K562 (cell line): ENCODE measurements around the gene HOXA7. TPM values are rescaled to one million over a fixed set of nuclear protein-coding genes. Genes with fewer than 3 reads are reported as not detected.

Experiments
- ATAC-seq: fragments of 200-7000 bp; cut with Tn5 transposase; 3 replicates; pipeline ENCODE4 v1.9.1; 2020; ENCODE audit warnings: moderate library complexity
- BruUV-seq: library from RNA; stranded (reverse); fragments of 400-500 nt; replicated peaks from 2 replicates; lab custom pipeline; 2021; lab: Mats Ljungman, UMichigan
- CTCF ChIA-PET: fragments of 300-600 bp; formaldehyde crosslinking; extraction: SDS; loops from one replicate; lab custom pipeline; 2021; ENCODE audit warnings: low intra/inter-chr PET ratio; lab: Yijun Ruan, JAX
- POLR2A ChIA-PET: fragments of 300-600, 350-650 bp; sonication (Branson Sonifier 250); formaldehyde crosslinking; extraction: SDS; loops from one replicate; lab custom pipeline; 2021; ENCODE audit warnings: antibody characterized with exemption, inconsistent platforms; lab: Yijun Ruan, JAX
- DNase-seq, 4 experiments: peaks; one replicate each; pipeline versions ENCODE4 v3.0.0 to v3.0.0-alpha.2; 2011 to 2018; ENCODE audit warnings: low spot score in 3 of 4, mixed read lengths in 3 of 4; ENCODE audit errors: extremely low read depth in 1 of 4
- FAIRE-seq: peaks from 2 replicates; lab custom pipeline; 2011; peaks lifted over from hg19 to GRCh38; lab: Jason Lieb, UNC
- H2AFZ ChIP-seq: 2 replicates; pipeline ENCODE4 v1.6.0; 2011; ENCODE audit warnings: low read depth, low read length, control low read depth, inconsistent platforms
- H3K27ac ChIP-seq: fragments of 200-600 bp; 3 replicates; pipeline ENCODE4 v1.8.0; 2011; ENCODE audit warnings: low read depth, mild to moderate bottlenecking, control low read depth, inconsistent platforms, low read length, moderate library complexity, mixed read lengths; ENCODE audit errors: extremely low read depth
- H3K27me3 ChIP-seq, 2 experiments: fragments of 300-600 bp in 1 of 2; 2 replicates in 1 of 2; 3 replicates in 1 of 2; pipeline versions ENCODE4 v1.6.0 to v1.8.0; 2011; ENCODE audit warnings: inconsistent platforms in 2 of 2, low read length in 2 of 2, mild to moderate bottlenecking in 1 of 2, mixed read lengths in 1 of 2, moderate library complexity in 1 of 2; ENCODE audit not compliant: control insufficient read depth in 2 of 2, insufficient read depth in 2 of 2
- H3K36me3 ChIP-seq: fragments of 300-600 bp; 3 replicates; pipeline ENCODE4 v1.8.0; 2011; ENCODE audit warnings: mild to moderate bottlenecking, low read length, inconsistent platforms; ENCODE audit not compliant: control insufficient read depth, insufficient read depth
- H3K4me1 ChIP-seq, 2 experiments: fragments of 200-600 bp in 1 of 2; replicated peaks in 1 of 2; 2 replicates in 1 of 2; 3 replicates in 1 of 2; pipeline versions ENCODE4 v1.5.1 to v1.8.0; 2011; ENCODE audit warnings: inconsistent platforms in 2 of 2, low read length in 2 of 2, mild to moderate bottlenecking in 1 of 2, mixed read lengths in 1 of 2, moderate library complexity in 1 of 2; ENCODE audit not compliant: control insufficient read depth in 2 of 2, insufficient read depth in 2 of 2
- H3K4me2 ChIP-seq: 2 replicates; pipeline ENCODE4 v1.6.1; 2011; ENCODE audit warnings: low read length, control low read depth, inconsistent platforms, mixed read lengths; ENCODE audit not compliant: insufficient read depth
- H3K4me3 ChIP-seq: fragments of 200-600 bp; sonication (generic), shearing (Covaris generic); 2 replicates; pipeline ENCODE4 v1.5.1; 2016; ENCODE audit warnings: control low read depth, inconsistent platforms
- H3K79me2 ChIP-seq: fragments of 200-600 bp; 3 replicates; pipeline ENCODE4 v1.8.0; 2011; ENCODE audit warnings: low read length, inconsistent platforms; ENCODE audit not compliant: control insufficient read depth, insufficient read depth
- H3K9ac ChIP-seq, 2 experiments: 2 replicates each; pipeline versions ENCODE4 v1.6.0 to v1.6.1; 2011; ENCODE audit warnings: low read depth in 2 of 2, low read length in 2 of 2, control low read depth in 1 of 2, inconsistent platforms in 1 of 2, mild to moderate bottlenecking in 1 of 2, mixed read lengths in 1 of 2; ENCODE audit not compliant: insufficient read depth in 1 of 2
- H3K9me1 ChIP-seq: one replicate; pipeline ENCODE4 v1.6.0; 2011; ENCODE audit warnings: inconsistent platforms, mild to moderate bottlenecking, low read length, moderate library complexity; ENCODE audit not compliant: control insufficient read depth, insufficient read depth
- H3K9me3 ChIP-seq: replicated peaks from 2 replicates; pipeline ENCODE4 v1.5.1; 2011; ENCODE audit warnings: low read depth, low read length, inconsistent platforms; ENCODE audit not compliant: control insufficient read depth, insufficient read depth
- H4K20me1 ChIP-seq: replicated peaks from 2 replicates; pipeline ENCODE4 v1.6.1; 2011; ENCODE audit warnings: low read length, inconsistent platforms, mixed read lengths; ENCODE audit not compliant: control insufficient read depth, insufficient read depth
- CGGBP1 ChIP-seq: fragments of 250-450 bp; sonication (Bioruptor Pico); IDR thresholded peaks from 2 replicates; pipeline ENCODE4 v1.9.0; 2021; ENCODE audit warnings: mild to moderate bottlenecking
- KLF10 ChIP-seq: fragments of 250-450 bp; sonication (Bioruptor Pico); IDR thresholded peaks from 2 replicates; pipeline ENCODE4 v1.6.1; 2021; ENCODE audit warnings: matching md5 sums
- NCOR1 ChIP-seq: fragments of 450-650 bp; IDR thresholded peaks from 2 replicates; pipeline ENCODE4 v1.6.1; 2016; ENCODE audit warnings: mild to moderate bottlenecking, moderate library complexity
- NR2C2 ChIP-seq, 2 experiments: fragments of 200-800 bp in 1 of 2; sonication (Bioruptor generic) in 1 of 2; sonication (generic) in 1 of 2; formaldehyde crosslinking in 1 of 2; IDR thresholded peaks; 2 replicates each; pipeline versions ENCODE4 v1.6.1 to v1.8.0; 2016 to 2022; ENCODE audit warnings: mild to moderate bottlenecking in 1 of 2, missing compliant biosample characterization in 1 of 2, missing genetic modification characterization in 1 of 2, missing genetic modification reagents in 1 of 2
- RUNX1 ChIP-seq: sonication (generic); IDR thresholded peaks from 2 replicates; pipeline ENCODE4 v1.6.1; 2016; ENCODE audit warnings: antibody characterized with exemption, low read depth
- SMARCA4 ChIP-seq: fragments of 450-650 bp; IDR thresholded peaks from 2 replicates; pipeline ENCODE4 v1.6.1; 2016
- ZNF830 ChIP-seq: fragments of 250-450 bp; sonication (Bioruptor Pico); IDR thresholded peaks from 2 replicates; pipeline ENCODE4 v1.5.0; 2021; ENCODE audit warnings: mild to moderate bottlenecking
- WGBS: fragments of 100-300 bp; shearing (Covaris generic); methylation state at CpG from one replicate; pipeline ENCODE4 v1.1.6; 2016; ENCODE audit warnings: low coverage, mixed read lengths; ENCODE audit not compliant: insufficient coverage; ENCODE audit errors: missing lambda C conversion rate; 5-methylcytosine and 5-hydroxymethylcytosine counted together
- in situ Hi-C: fragments of 300-500 bp; cut with MboI; formaldehyde crosslinking; loops from 4 replicates; pipeline ENCODE4 v1.15.0; 2018; ENCODE audit warnings: inconsistent platforms, mixed read lengths
- intact Hi-C: fragments of 100-400 bp; cut with micrococcal nuclease; formaldehyde crosslinking; loops from 2 replicates; pipeline ENCODE4 v1.14.2; 2022
- polyA plus RNA-seq, 8 experiments: library from polyadenylated mRNA; depleted of rRNA in 4 of 8; stranded (reverse) in 5 of 8; unstranded in 3 of 8; fragments of >200 nt; fragmentation: Nextera tagmentation in 2 of 8; fragmentation: Illumina TruSeq in 1 of 8; extraction: Ambion mirVana in 2 of 8; extraction: Trizol in 1 of 8; gene quantifications; 2 replicates each; pipeline versions ENCODE4 v1.2.1 to v1.2.3, GENCODE V29; 2011 to 2014; ENCODE audit warnings: inconsistent platforms in 1 of 8, missing spikeins in 1 of 8
- total RNA-seq, 7 experiments: library from RNA; depleted of rRNA in 6 of 7; stranded (reverse); fragments of >200 nt in 6 of 7; fragmentation: Illumina TruSeq in 2 of 7; extraction: Trizol in 2 of 7; gene quantifications; 2 replicates each; pipeline versions ENCODE4 v1.2.1 to v1.2.3, GENCODE V29; 2011 to 2021; ENCODE audit warnings: low replicate concordance in 1 of 7
- TF ChIP-seq, protein P1 (sequence below): IDR thresholded peaks from 2 replicates; pipeline ENCODE4 v1.6.1; 2012; ENCODE audit warnings: low read depth, low read length, improper control_type of control experiment, borderline replicate concordance
- TF ChIP-seq, protein P2 (sequence below): sonication (generic); formaldehyde crosslinking; IDR thresholded peaks from 2 replicates; pipeline ENCODE4 v1.8.0; 2022; ENCODE audit warnings: mild to moderate bottlenecking, missing genetic modification reagents

Gene HOXA7
- total and polyA plus RNA-seq, 9 of the 15 experiments (the other 6 are each of a cell fraction or from before 2014, with no cell fraction given) = not detected

DNA sequence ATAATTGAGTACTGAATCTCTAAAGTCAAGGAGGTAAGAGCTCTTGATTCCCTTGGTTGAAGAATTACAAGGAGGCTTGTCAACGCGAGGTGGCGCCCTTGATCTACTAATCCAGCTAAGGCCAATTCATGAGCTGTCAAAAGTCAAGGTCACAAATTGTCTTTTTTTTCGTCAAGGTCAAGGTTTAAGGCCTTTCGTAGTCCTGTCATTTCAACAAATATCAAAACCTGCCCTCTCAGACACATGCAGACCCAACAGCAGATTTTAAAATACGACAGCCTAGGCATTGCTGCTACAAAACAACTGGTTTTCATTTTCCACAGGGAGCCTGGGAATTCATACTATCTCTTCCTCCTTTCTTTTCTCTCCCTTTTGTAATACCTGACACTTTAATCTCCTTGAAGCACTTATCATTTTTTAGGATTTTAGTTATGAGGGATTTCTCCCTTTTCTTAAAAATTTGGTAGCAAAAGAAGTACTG, 39.9 kb upstream of the HOXA7 start (continued):
- TF ChIP-seq NR2C2 (CRISPR knock-in tag; IDR thresholded peaks at IDR 0.05) = no peak
- no peak for TF ChIP-seq NR2C2 (tag; IDR thresholded peaks at IDR 0.05)
- no peak for TF ChIP-seq KLF10
- TF ChIP-seq, protein P1, sequence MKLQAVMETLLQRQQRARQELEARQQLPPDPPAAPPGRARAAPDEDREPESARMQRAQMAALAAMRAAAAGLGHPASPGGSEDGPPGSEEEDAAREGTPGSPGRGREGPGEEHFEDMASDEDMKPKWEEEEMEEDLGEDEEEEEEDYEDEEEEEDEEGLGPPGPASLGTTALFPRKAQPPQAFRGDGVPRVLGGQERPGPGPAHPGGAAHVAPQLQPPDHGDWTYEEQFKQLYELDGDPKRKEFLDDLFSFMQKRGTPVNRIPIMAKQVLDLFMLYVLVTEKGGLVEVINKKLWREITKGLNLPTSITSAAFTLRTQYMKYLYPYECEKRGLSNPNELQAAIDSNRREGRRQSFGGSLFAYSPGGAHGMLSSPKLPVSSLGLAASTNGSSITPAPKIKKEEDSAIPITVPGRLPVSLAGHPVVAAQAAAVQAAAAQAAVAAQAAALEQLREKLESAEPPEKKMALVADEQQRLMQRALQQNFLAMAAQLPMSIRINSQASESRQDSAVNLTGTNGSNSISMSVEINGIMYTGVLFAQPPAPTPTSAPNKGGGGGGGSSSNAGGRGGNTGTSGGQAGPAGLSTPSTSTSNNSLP = no peak

GRCh38 chr7:27194686-27195379, 38.4 kb upstream of the HOXA7 start:
- no peak for ATAC-seq
- no peak overlapping the region for H3K9ac ChIP-seq
- intact Hi-C loops (loop anchor here (5.0 kb wide), 2 partner anchors 382 to 577 kb away; no protein-coding TSS in a partner anchor), in situ Hi-C loops (no loop called here)
- POLR2A ChIA-PET = interaction anchor here (0.6 kb wide), 1 partner anchor 1018 kb away, joined by 4 read pairs; no protein-coding TSS in a partner anchor
- no peaks in the 10 kb centered on the region for H3K79me2 ChIP-seq
- no peaks in the 10 kb centered on the region for H3K9me1 ChIP-seq
- no TSS peak for BruUV-seq
- H3K27ac ChIP-seq = no peak overlapping the region
- DNase-seq = no peak
- no peak for FAIRE-seq
- WGBS = 3% methylated on average over 9 of the region's 9 CpGs
- no peak for TF ChIP-seq RUNX1
- no peak for TF ChIP-seq CGGBP1
- no peak for TF ChIP-seq ZNF830
- TF ChIP-seq, protein P2, sequence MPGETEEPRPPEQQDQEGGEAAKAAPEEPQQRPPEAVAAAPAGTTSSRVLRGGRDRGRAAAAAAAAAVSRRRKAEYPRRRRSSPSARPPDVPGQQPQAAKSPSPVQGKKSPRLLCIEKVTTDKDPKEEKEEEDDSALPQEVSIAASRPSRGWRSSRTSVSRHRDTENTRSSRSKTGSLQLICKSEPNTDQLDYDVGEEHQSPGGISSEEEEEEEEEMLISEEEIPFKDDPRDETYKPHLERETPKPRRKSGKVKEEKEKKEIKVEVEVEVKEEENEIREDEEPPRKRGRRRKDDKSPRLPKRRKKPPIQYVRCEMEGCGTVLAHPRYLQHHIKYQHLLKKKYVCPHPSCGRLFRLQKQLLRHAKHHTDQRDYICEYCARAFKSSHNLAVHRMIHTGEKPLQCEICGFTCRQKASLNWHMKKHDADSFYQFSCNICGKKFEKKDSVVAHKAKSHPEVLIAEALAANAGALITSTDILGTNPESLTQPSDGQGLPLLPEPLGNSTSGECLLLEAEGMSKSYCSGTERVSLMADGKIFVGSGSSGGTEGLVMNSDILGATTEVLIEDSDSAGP (CRISPR knock-in tag) = no peak
- TF ChIP-seq NCOR1 = no peak
- TF ChIP-seq SMARCA4 = no peak
- TF ChIP-seq, all 486 proteins: peak for 0
- CTCF ChIA-PET = interaction anchor here (1.3 kb wide), 1 partner anchor 826 kb away, joined by 3 read pairs; no protein-coding TSS in a partner anchor
- Histone ChIP-seq H2AFZ (no peak overlapping the region), H3K4me2 (no peak overlapping the region), H3K4me3 (no peak overlapping the region), H3K27me3 (peaks cover 15 to 45% of the 10 kb centered on the region in 2 experiments; a peak in 4 of 5 replicates), H4K20me1 (no peaks in the 10 kb centered on the region), H3K4me1 (peaks cover 0 to 14% of the 10 kb centered on the region in 2 experiments; a peak in 1 of 5 replicates), H3K9me3 (no peaks in the 10 kb centered on the region), H3K36me3 (no peaks in the 10 kb centered on the region)
